Nasal cavity respiratory epithelium epithelial cell of viscerocranial mucosa (primary cell): ENCODE data around the gene DDX11. TPM values are rescaled to one million over a fixed set of nuclear protein-coding genes. Genes with fewer than 3 reads are reported as not detected.

Experiments
- total RNA-seq: library from RNA; depleted of rRNA; stranded (reverse); fragments of >200 nt; gene quantifications from 2 replicates; pipeline ENCODE4 v1.2.3, GENCODE V29; 2014

The DDX11 gene
- total RNA-seq: 14.2 and 21.2 TPM in 2 replicates

GRCh38 chr12:31073527-31074332 lies at the start of gene DDX11:
DDX11 (plus strand) TSS chr12:31073860; CDS start chr12:31078394, 4,534 bp downstream.

Other genes with a start within 250 kb of the DDX11 start
- 0.07 TPM in 1 of 2 replicates, not detected in the other for gene TSPAN11, start 147.1 kb upstream of the DDX11 start, total RNA-seq